ENCODE measurements around the gene ABRACL.
"Not testable (repeated sequence)": the region's sequence is repeated elsewhere in the genome, so short reads cannot be mapped to it uniquely, and the experiment has no call there.

ABRACL gene, protein sequence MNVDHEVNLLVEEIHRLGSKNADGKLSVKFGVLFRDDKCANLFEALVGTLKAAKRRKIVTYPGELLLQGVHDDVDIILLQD

GRCh38 chr6:139028658-139029469, at the start of gene ABRACL:
TSS of gene ABRACL (plus strand) at chr6:139028745. CDS start at chr6:139034161, 5,416 bp downstream.
- DNase-seq: peak; percentile 78

DNA sequence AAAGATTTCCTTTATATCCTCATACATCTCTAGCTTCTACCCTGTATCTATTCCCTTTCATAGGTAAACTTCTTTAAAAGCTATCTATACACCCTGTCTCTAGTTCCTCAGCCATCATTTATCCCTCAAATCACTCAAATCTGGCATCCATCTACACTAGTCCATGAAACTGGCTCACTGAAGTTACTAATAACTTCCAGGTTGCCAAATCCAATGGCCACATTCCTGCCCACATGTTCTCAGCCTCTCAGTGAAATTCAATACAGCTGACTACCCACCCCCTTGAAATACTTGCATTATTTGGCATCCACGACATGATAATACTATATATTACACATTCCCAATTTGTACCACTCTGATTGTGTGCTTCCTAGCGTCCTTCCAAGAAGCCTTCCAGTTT, 49.2 kb upstream of the ABRACL start:
- no peak for DNase-seq

DNA sequence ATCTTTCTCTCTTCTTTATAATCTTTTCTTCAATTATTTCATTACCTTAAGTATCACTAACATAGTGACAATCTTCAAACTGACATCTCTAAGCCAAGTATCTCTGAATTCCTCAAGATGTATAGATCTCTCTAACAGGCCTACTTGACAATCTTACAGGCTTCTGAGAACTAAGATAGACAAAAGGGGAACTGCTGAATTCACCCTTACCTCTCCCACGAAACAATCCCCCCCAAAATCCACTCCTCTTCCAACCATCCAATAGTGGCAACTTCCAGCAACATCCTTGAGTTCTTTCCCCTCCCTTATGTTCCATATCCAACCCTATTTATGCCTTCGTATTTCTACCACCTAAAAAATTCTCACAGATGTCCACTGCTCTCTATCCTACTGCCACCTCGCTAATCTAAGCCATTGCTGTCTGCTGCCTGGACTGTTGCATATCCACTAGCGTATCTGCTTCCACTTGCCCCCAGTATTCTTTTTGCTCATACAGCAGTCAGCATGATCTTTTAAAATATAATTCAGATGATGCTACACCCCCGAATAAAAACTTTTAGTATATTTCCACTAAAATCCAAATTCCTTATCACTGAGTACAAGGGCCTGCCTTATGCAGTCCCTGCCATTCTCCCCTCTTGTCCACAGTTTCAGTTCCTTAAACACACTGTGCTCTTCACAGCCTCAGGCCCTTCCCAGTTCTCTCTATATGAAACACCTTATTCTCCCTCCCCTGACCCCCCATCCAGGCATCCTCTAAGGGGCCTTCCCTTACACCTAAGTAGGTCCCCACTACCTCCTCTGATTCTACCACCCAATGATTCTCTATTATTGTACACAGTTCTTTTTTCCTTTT, 48.5 kb upstream of the ABRACL start:
- DNase-seq: no peak

GRCh38 chr6:138981416-138981815, 47.1 kb upstream of the ABRACL start:
- no peak for DNase-seq

GRCh38 chr6:138986578-138986977, 42.0 kb upstream of the ABRACL start:
- no peak for DNase-seq

DNA sequence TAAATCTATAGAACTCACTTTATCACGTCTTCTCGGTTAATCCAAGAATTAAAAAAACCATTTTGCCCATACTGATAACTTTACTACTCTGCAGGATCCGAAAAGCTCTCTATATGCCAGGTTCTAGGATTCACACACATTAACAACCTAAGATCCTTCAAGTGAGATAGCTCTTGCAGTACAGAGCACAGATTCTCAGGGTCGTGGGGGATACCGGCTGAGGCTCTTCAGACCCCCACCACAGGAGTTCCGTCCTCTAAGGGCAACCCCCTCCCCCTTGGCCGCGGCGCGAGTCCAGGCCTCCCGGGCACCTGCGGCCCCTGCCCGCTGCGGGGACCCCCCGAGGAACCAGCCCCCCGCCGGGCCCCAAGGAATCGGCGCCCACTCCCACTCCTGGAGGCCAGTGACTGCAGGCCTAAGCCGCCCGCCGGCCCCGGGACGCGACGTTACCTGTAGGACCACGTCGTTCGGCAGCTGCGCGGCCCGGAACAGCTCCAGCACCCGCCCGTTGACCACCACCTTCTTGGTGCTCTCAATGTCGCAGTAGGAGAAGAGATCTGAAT, 41.4 kb upstream of the ABRACL start:
- DNase-seq: no peak

- peak; percentile 86 for DNase-seq
Observed at GRCh38 chr6:138987643-138988468, 40.7 kb upstream of the ABRACL start, which contains the start of gene REPS1. TSS of gene REPS1 (minus strand) at chr6:138988253. CDS start at chr6:138987682, 571 bp downstream.

DNA sequence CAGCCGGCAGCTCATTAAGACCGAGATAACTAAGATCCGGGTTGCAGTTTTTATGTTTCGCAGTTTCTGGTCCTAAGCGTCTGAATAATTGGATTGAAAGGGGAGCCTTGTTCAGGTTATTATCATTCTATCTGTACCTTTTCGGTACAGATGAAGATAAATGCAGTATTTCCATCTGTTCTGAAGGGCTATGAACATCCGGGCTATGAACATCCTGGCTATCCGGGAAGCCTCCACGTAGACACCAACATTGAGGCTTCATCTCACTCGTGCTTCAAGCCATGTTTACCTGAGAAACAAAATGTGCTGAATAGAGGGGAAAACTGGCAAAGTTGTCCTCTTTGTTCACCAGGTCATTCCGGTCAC, 40.1 kb upstream of the ABRACL start:
- DNase-seq: no peak

GRCh38 chr6:138989098-138989983, 39.2 kb upstream of the ABRACL start:
- no peak for DNase-seq

DNA sequence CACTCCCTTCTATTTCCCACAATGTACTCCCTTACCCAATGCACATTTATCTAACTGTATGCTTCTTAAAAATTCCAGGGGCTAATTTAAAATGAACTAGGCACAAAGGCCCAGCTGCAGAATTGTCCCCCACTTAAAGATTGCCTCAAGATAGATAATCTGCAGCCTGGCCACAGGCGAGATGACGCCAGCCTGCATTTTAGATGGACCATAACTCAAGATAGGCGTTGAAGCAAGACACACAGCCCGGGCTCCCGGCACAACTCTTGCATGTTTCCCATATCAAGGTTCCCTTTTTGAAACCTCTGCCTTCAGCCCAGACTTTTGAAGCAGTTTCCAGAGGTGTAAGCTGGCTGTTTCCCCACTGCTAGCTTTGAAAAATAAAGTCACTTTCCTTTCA, 37.3 kb upstream of the ABRACL start:
- DNase-seq: no peak

- DNase-seq: not testable (repeated sequence)
Observed at GRCh38 chr6:138992965-138993364, 35.6 kb upstream of the ABRACL start.

DNA sequence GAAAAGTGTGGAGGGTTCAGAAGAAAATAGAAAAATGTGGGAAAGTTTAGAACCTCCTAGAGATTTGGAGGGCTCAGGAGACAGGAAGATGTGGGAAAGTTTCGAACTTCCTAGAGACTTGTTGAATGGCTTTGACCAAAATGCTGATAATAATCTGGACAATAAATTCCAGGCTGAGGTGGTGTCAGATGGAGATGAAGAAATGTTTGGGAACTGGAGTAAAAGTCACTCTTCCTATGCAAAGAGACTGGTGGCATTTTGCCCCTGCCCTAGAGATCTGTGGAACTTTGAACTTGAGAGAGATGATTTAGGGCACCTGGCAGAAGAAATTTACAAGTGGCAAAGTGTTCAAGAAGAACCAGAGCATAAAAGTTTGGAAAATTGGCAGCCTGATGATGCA, 35.1 kb upstream of the ABRACL start:
- DNase-seq: not testable (repeated sequence)

- DNase-seq: no peak
Observed at GRCh38 chr6:138996524-138996923, 32.0 kb upstream of the ABRACL start.

DNA sequence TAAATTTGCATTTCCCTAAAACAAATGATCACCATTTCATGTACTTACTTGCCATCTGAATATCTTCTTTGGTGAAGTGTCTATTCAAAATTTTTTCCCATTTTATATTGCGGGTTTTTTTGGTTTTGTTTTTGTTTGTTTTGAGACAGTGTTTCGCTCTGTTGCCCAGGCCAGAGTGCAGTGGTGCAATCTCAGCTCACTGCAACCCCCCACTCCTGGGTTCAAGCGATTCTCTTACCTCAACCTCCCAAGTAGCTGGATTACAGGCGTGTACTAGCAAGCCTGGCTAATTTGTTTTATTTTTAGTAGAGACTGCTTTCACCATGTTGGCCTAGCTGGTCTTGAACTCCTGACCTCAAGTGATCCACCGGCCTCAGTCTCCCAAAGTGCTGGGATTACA, 31.4 kb upstream of the ABRACL start:
- no peak for DNase-seq

- DNase-seq: no peak
Observed at GRCh38 chr6:138999949-139000725, 28.4 kb upstream of the ABRACL start.

GRCh38 chr6:139003751-139004150, 24.8 kb upstream of the ABRACL start:
- DNase-seq: no peak

- DNase-seq: no peak
Observed at GRCh38 chr6:139006477-139006876, 22.1 kb upstream of the ABRACL start.

DNA sequence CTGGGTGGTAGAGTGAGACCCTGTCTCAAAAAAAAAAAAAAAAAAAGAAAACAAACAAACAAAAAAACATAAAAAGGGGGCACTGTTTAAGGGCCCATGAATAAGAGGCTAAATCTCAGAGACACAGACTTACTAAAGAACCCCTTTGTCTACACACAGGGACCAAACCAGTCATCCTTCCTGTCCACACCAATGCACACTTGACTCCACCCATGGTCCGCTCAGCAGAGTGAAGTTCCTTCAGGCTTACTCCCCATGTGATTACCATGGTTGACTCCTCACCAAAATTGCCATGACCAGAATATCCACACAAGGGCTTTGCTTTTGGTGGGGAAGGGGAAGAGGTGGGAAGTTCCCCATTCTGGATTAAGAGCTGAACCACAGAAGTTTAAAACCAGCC, 21.1 kb upstream of the ABRACL start:
- no peak for DNase-seq

DNA sequence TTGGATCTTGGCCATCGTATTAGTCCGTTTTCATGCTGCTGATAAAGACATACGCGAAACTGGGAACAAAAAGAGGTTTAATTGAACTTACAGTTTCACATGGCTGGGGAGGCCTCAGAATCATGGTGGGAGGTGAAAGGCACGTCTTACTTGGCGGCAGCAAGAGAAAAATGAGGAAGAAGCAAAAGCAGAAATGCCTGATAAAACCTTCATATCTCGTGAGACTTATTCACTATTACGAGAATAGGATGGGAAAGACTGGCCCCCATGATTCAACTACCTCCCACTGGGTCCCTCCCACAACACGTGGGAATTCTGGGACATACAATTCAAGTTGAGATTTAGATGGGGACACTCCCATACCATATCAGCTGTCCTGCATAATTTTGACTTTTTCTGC, 20.4 kb upstream of the ABRACL start:
- no peak for DNase-seq

DNA sequence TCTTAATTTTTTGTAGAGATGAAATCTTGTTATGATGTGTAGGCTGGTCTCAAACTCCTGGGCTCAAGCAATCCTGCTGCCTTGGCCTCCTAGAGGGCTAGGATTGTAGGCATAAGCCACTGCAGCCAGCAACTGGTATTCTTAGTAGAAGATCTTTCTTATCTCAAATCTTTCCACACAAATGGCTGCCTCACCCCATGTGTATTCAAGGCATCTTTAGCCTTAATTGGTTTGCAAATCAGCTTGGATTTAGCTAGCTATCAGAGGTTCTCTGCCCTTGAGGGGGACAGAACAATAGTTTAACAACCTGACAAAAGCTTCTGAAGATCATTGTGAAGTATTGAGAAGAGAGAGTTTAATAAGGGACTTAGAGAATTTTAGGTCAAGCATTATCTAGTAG, 17.9 kb upstream of the ABRACL start:
- no peak for DNase-seq

- no peak for DNase-seq
Observed at GRCh38 chr6:139011980-139012379, 16.6 kb upstream of the ABRACL start.

Data from activated T-cell treated with anti-CD3 and anti-CD28 coated beads for 4 hours (primary cell).